ENCODE measurements around the gene ELAC1.

- TF ChIP-seq CTCF (optimal IDR thresholded peaks at IDR 0.05 in 1 of 3, IDR thresholded peaks at IDR 0.05 in 1 of 3, conservative IDR thresholded peaks at IDR 0.05 in 1 of 3; ENCODE audit: extremely low read depth in 1 of 3, insufficient read depth in 2 of 3, low read length in 3 of 3) (no peak), EZH2 (IDR thresholded peaks at IDR 0.05; ENCODE audit: low read length) (no peak)
Measured at GRCh38 chr18:50924372-50924771, 43.5 kb upstream of the ELAC1 start.
